ENCODE measurements around the gene SSTR4.

DNA sequence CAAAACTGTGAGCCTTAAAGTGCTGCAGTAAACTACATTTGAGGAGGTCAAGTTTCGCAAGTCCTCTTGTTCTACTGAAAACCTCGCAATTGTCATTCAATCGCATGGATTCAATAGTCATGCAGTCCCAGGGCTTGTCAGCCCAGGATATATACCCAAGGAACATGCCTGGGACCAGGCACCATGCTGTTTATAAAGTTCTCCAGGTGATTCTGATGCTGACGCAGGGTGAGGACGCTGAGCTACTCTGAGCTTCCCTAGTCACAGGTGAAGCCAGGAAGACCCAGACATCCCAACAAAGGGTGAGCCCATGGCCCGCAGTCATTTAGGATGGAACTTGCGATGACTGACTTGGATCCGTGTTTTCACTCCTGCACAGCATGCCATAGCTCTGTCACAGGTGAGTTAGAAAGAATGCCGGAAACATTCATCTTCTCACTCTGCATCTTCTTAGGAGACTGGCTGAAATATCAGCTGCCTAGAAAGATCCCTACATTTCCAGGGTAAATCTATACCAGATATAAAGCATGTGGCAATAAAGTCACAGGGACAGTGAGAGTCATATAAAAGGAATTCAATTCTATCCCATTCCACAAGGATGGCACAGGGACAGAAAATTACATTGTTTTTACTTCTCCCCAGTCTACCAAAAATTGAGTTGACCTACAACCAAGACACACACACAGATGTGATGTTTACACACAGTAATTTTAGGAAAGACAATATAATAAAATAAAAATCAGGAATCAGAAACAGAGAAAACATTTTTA, 27.0 kb upstream of the SSTR4 start:
- TF ChIP-seq, protein P1, sequence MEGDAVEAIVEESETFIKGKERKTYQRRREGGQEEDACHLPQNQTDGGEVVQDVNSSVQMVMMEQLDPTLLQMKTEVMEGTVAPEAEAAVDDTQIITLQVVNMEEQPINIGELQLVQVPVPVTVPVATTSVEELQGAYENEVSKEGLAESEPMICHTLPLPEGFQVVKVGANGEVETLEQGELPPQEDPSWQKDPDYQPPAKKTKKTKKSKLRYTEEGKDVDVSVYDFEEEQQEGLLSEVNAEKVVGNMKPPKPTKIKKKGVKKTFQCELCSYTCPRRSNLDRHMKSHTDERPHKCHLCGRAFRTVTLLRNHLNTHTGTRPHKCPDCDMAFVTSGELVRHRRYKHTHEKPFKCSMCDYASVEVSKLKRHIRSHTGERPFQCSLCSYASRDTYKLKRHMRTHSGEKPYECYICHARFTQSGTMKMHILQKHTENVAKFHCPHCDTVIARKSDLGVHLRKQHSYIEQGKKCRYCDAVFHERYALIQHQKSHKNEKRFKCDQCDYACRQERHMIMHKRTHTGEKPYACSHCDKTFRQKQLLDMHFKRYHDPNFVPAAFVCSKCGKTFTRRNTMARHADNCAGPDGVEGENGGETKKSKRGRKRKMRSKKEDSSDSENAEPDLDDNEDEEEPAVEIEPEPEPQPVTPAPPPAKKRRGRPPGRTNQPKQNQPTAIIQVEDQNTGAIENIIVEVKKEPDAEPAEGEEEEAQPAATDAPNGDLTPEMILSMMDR (conservative IDR thresholded peaks at IDR 0.05 in 1 of 2, IDR thresholded peaks at IDR 0.05 in 1 of 2; ENCODE audit: low read depth in 1 of 2, low read length in 2 of 2): no peak
- no peak for TF ChIP-seq EZH2 (IDR thresholded peaks at IDR 0.05; ENCODE audit: low read length, missing control alignments)
